GM21576 (cell line): Measurements from ENCODE around the gene JAZF1.

Source experiments
- ATAC-seq: cut with Tn5 transposase; IDR thresholded peaks from one replicate; pipeline ENCODE4 v1.9.1; 2021; ENCODE audit warnings: mild to moderate bottlenecking, moderate library complexity; ENCODE audit not compliant: unreplicated experiment

The JAZF1 gene

DNA sequence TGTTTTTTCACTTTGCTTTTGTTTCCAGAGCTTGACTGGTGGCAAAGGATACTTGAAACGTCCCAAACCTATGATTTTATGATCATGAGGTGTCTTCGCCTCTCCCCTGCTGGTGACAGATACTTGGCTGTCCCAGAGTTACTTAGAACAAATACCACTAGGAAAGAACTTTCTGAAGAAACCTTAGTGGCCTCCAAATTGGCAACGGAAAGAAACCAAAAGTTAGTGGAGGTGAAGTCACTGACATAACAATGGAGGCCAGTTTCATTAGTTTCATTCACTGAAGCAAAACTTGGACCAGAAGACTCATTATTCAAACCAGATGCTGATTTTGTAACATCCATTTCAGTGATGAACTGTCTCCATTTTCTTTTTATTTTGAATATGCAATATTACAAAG, 68.6 kb downstream of the JAZF1 start:
- no peak for ATAC-seq

DNA sequence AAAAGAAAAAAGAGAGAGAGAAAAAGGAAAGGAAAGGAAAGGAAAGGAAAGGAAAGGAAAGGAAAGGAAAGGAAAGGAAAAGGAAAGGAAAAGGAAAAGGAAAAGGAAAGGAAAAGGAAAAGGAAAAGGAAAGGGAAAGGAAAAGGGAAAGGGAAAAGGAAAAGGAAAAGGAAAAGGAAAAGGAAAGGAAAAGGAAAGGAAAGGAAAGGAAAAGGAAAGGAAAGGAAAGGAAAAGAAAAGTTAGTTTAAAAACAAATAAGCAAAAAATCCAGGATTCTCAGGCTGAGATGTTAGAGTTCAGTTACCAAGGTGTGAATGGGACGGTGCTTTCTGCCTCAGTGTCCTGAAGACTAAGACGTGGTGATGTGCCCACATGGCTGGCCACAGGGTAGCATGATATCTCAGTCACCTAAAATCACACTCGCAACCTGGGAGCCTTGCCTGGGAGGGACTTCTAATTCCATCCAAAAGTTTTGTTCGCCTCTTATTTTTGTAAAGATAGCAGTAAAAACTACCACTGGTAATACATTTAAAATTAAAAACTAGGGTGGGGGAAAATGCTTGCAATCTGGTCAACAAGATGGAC, 70.1 kb downstream of the JAZF1 start:
- no peak for ATAC-seq

DNA sequence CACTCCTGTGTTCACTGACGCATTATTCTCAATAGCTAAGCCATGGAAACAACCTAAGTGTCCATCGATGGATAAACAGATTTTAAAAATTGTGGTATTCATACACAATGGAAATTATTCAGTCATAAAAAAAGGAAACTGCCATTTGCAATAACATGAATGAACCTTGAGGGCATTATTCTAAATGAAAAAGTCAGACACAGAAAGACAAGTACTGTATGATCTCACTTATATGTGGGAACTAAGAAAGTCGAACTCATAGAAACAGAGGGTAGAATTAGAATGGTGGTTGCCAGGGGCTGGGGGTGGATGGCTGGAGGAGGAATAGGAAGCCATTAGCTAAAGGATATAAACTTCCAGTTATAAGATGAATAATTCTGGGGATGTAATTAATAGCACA, 71.8 kb downstream of the JAZF1 start:
- no peak for ATAC-seq

DNA sequence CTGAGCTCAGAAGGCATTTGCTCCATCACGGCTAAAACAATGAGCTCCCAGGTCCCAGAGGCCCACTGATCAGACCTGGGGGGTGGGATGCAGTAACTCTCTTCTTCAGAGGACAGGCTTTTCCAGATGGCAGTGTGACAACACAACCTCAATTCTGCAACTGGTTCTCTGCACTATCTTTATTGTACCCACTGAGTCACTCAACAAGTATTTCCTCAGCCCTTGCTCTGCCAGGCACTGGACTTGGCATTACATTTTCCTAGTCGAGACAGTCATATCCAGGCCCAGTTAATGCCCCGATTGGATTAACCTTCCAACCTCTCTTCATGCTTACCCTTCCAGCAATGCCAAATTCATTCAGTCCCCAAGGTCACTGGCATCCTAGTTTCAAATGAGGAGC, 72.6 kb downstream of the JAZF1 start:
- no peak for ATAC-seq

DNA sequence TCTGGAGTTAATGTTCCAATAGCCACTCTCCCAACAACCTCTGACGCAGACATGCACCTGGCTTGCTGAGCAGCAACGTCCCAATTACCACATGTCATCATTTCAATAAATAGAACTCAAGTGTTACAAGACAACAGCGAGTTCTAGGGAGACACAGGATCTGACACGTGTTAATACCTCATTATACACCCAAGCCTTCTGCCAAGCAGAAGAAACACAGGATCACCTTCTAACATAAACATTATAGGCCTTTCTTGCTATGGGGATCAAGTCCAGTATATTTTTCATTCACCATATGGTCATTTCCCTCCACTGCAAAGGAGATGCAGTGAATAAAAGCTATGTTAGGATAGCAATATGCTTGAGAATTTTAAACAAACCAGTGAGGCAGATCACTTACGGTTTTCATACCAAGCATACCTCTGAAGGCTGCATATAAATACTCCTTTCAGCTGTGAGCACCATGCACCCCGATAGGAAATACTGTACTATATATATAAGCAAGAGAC, 74.2 kb downstream of the JAZF1 start:
- no peak for ATAC-seq

DNA sequence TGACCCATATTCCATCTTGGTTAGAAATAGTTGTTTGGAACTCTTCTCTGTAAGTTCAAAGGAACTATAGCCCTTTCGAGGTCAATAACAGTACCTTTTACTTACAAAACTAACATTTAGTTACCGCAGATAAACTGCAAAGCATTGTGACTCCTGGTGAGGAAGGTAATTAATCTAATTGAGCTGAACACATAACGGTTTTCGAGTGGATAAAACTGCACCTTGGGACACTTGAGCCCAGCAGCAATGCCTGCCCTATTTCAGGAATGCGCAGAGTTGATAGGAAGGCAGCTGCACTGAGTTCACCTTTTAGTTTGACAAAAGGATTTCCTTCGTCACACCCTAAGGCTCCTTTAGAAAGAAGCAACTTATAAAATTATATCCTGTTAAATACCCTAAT, 75.4 kb downstream of the JAZF1 start:
- no peak for ATAC-seq

DNA sequence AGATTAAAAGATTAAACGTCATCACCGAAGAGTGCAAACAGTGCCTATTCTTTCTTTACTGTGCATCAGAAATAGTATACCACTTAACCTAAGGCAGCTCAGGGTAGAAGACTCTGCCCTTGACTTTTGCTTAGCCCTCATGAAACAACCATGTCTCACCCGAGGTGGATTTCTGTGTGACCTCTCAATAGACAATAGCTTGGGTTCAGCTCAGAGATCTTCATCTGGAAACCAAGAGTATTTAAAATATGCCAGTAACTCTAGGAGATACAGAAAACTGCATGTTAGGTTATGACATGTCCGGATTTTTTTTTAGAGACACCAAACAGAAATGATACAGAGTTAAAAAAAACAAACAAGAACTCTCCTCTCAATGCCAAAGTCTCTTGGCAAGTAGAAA, 75.8 kb downstream of the JAZF1 start:
- ATAC-seq = no peak

DNA sequence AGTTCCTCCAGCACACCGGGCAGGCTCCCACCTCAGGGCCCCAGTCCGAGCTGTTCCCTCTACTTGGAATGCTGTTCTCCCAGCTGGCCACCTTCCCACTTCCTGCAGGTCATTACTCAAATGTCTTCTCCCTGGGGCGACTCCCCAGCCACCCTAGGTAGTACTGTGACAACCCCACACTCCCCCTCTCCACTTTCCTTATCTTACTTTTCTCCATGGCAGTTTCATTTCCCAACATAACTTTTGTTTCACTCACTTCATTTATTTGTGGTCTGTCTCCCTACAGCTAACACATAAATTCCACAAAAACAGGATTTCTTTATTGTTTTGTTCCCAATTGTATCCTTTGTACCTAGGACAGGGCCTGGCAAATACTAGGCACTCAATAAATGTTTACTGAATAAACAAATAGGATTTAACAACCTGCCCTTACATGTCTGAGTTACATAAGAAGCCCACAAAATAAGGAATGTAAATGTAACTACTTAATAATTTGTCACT, 76.5 kb downstream of the JAZF1 start:
- ATAC-seq = no peak

DNA sequence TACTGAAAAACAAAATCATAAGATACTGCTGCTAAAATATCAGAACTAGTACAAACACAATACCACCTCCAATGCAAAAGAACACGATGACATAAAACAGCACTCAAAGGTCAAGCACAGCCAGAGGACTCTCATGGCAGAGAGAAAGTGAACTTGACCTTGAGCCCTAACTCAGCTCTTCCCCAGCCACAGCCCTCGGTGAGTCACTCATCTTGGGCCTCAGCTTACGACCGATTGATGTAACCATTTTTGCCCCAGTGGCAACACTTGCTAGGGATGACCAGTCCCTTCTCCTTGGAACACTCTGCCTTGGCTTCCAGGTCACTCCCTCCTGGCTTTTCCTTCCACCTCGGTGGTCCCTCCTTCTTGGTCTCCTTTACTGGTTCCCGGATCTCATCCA, 77.8 kb downstream of the JAZF1 start:
- ATAC-seq = no peak

DNA sequence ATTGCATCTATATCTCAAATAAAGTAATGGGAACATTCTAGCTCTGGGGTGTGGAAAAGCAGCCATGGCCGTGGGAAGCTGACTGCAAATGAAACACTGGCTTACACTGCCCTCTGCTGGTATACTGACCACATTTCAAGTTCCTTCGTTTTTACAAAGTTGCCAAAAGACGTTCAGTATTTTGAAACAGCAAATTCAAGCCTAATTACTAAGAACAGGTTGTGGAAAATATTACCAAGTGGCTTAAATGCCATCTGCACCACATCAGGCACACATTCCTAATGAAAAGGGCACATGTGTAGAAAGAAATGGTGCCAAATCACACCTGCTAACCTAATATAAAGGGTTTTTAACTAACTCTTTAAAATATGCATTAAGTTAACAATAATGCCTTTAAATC, 83.9 kb downstream of the JAZF1 start:
- ATAC-seq = no peak

DNA sequence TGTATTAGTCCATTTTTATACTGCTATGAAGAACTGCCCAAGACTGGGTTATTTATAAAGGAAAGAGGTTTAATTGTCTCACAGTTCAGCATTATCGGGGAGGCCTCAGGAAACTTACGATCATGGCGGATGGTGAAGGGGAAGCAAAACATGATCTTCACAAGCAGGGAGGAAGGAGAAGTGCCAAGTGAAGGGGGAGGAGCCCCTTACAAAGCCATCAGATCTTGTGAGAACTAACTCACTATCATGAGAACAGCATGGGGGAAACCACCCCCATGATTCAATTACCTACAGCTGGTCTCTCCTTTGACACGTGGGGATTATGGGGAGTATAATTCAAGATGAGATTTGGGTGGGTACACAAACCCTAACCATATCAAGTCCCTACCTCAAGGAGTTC, 85.4 kb downstream of the JAZF1 start:
- ATAC-seq = no peak

DNA sequence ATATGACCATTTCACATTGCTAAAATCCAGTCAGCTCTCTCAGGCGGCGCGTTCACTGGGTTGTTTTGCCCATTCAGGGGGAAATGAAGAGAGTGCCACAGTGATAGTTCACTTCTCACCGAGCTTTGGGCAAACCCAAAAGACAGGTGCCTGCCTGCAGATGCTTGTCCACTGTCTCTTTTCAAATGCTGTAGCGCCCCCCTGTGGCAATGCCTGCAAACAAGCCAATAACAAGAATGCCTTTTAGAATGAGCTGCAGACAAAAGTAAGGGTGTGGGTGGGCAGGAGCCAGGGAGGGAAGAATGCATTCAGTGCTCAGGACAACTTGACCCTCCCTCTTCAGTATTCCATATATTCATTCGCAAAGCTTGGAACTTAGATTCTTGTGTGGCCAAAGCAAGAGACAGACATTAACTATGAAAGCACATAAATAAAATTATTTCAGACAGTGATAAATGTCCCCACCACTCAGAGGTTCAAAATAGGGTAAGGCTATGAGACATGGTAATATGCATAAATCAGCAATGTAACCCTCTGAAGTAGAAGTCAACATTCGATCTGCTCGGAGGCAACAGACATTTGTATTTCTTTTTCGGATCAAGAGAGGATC, 86.9 kb downstream of the JAZF1 start:
- no peak for ATAC-seq

DNA sequence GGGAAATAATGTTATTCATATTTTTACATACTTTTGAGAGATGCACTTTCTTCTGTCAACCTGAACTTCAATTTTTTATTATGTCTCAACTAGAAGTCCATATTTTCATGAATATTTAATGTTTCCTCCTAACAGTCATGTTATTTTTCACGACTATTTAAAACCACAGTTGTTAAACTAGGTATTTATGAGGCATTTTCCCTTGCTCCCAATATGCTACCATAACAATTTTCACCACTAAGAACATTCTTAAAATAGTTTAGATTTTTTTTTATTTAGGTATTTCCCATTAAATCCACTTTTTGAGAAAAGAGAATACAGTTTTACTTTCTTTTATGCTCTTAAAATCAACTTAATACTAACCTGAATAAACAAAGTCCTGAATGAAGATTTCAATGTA, 89.4 kb downstream of the JAZF1 start:
- ATAC-seq = no peak

DNA sequence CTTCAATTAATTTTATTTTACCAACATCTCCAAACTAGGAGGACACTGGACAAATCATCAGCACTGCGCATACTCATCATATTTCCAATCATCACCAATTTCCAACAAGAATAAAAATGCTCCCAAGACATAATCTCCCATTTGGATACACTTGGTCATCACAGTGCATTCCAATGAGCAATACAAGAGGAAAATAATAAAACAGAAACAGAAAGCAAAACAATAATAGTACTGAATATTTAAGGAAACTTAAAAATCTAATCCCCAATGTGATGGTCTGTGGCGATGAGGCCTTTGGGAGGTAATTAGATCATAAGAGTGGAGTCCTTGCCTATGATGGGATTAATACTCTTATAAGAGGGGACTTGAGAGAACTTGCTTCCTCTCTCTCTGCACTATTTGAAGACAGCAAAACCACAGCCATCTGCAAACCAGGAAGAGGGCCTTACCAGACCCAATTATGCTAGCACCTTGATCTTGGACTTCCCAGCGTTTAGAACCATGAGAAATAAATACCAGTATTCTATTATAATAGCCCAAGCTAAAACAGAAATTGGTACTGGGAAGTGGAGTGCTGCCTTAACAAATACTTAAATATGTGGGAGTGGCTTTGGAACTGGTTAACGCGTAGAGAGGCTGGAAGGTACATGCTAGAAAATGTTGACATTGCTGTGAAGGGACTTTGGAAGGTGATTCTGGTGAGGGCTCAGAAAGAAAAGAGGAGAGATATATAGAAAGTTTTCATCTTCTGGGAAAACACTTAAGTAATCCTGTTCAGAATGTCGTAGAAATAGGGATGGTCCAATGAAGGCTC, 91.5 kb downstream of the JAZF1 start:
- ATAC-seq = no peak

DNA sequence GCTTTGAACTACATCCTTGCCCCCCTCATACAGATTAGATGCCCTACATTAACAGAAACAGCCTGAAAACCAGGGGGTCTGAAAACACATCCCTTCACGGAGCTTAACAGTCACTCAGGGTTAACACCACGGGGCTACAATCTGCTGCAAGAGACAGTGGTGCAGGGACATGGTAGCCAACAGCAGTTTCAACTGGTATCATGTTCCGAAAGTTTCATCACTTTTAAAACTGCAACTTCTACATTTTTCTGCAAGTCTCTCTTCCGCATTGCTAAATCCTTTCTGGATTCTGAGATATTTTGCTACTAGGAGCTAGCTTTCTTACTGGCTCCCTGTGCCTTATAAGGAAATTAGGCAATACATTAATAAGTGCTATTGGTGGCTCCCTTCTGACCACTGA, 92.6 kb downstream of the JAZF1 start:
- ATAC-seq = no peak

DNA sequence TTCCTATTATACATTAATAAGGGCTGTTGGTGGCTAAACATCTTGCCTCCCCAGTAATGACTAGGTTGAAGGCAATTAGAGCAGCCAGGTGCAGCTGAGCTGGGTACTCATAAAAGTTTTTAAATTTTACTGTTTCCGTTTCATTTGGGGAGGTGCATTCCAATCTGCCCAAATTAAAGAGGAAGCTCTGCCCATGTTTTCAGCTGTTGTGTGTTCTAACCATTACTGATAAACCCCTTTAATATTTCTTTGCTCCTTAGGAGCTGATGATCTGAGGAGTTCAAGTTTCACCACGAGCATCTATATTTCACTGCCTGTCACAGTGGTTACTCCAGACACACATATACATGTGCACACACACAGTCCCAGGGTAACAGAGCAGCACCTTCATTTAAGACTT, 94.4 kb downstream of the JAZF1 start:
- ATAC-seq = no peak

DNA sequence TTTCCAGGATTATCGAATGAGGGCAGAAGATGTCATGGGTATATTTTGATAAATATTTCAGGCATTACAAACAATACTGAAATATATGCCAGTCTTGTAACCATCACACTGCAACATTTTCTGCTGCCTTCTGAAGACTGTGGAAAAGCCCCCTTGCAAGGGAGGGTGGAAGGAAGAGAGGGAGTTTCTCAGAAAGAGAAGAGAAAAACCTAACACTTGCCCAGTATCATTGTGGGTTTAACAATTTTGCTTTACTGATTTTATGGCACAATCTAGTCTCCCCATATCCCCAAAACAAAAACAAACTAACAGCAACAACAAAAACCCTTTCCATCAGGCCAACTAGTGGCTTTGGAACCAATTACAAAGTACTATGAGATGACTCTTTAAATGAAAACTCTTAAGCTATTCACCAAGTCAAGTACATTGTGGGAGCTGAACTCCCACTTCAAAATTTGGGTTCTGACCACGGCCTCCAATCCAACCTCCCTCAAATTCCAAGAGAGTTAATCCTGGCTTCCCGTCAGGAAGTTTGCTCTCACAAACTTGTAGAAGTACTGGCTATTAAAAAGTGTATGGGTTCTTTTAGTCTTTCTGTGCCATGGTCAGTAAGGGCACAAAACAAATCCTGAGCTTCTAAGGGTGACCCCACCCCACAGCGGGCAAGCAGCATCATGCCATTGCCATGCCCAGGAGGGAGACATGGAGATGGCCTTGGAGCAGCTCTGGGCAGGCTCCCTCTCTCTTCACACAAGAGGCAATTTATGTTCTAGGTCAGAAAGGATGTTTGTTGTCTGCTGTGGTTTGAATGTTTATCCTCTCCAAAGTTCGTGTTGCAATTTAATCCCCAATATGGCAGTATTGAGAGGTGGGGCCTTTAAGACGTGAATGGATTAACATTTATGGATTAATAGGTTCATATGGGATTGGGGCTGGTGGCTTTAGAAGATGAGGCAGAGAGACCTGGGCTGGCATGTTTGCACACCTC, 96.3 kb downstream of the JAZF1 start:
- ATAC-seq = no peak

DNA sequence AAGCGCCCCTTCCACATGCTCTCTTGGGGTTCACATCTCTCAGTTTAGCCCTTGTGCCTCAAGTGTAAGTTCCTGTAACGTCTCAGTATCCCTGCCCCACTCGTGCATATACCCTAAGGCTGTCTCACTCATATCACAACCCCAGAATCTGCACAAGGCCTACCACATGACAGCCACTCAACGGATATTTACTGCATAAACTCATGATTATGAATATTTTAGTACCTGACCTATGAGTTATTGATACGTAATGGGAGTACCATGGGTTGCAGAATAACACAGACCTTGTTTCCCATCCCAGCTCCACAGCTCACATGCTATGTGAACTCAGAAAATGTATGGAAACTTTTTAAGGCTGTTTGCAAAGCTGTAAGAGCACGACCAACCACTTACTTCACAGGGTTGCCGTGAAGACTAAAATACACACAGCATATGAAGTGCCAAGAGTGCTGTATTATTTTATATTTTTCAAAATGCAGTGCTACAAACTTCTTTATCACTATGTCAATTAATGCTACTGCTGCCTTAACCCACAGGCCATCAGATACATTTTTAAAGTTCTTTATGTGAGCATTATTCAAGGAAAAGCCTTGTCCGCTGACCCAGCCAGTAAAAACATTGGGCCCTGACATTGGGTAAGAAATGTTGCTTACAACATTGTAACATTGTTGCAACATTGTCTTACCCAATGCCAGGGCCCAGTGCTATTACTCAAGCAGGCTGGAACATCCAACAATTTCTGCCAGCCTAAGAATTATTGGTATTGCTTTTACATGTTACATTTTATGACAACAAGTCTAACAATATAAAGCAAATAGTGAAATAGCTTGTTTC, 97.2 kb downstream of the JAZF1 start:
- ATAC-seq = no peak

DNA sequence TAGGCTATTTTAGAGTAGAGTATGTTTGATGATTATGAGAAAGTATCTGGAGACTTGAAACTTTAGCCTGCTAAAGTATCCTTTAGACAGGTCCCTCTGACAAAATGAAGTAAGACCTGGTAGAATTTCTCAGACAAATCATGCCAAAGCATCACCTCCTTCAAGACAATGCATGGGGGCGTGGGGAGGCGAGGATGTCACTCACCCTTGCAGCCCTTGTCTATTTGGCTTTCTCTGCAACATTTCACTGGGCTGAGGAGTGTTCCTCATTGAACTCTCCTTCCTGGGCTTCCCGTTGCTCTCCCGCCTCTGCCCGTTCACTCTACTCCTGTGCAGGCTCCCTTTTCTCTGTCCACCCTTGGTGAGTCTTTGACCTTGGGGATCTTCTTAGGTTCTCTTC, 98.5 kb downstream of the JAZF1 start:
- ATAC-seq = no peak

DNA sequence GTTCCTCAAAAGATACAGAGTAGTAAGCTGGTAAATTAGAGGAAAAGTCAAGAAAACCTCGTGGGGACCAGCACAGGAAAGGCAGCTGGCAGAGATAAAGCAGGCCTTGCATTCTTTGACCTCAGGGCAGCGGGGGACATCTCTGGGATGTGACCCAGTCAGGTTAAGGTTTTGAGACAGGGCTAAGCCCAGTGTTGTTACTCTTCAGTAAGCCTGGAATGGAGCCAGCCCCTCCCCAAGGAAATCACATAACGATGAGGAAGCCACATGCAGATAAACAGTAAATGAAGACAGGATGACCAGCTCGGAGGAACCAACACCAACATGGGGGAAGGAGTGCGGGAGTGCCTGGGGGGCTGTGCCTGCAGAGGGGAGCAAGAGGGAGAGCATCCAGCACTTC, 99.6 kb downstream of the JAZF1 start:
- no peak for ATAC-seq
